Stimulated activated CD4-positive, alpha-beta T cell treated with anti-CD3 and anti-CD28 coated beads, Interleukin-4, amount 100 ng/mL, for 1 hour (primary cell): ENCODE measurements around the gene CC2D1A.

Source experiments
- DNase-seq: peaks from one replicate; pipeline ENCODE4 v3.0.0-alpha.2; 2020

The CC2D1A gene

DNA sequence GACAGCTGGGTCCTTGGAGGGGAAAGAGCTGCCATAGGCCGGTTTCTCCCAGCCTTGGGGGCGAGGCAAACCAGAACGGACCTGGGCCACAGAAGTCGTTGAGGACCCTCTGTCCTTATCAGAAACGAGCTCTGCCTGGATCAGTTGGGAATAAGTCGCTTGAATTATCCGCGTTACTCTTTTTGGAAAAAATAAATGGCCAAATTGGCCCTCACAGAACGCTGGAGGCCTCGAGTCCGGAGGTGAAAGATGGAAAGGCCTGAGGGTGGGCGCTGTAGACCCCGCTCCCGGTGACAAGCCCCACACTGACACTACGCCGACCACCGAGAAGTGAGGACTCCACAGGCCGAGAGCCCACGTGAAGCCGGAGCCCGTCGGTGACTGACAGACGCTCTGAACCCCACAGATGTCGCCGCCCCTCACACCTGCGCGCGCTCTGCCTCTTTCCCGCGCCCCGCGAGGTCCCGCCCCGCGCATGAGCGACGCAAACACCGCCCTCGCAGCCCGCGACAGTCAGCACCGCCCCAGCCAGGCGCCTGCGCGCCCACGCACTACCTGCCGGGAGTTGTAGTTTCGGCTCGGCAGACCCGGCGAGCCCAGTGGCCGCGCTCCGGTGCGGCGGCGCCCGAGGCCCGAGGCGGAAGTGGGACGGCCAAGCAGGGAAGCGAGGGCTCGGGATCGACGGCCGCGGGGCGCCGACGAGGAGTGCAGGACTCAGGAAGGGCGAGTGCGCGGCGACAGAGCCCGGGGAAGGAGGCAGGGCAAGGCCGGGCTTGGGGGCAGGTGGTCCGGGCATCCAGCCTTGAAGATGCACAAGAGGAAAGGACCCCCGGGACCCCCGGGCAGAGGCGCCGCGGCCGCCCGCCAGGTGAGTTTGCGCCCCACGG lies at the start of gene CC2D1A, which contains the start of gene BRME1:
TSS of gene CC2D1A (plus strand) at position 568 of the 887 bp plus-strand sequence. CDS start at position 809, 241 bp downstream.
TSS of gene BRME1 (minus strand) at position 484 of the 887 bp plus-strand sequence. CDS start 1,225 bp downstream, outside the sequence.
- DNase-seq, result peak; percentile 97

DNA sequence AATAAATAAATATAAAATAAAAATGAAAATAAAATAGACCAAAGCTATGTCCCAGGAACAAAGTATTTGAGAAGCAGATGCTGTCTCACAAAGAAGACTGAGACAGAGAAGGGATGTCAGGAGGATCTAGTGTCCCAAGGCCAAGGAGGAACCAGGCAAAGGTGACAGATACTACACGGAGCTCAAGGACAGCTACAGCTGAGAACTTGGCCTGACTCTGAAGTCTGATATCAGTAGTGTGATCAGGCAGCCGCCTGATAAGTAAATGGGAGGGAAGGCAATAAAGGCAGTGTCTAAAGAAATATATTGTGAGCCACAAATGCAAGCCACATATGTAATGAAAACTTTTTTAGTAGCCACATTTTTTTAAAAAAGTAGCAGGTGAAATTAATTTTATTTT lies 49.5 kb upstream of the CC2D1A start:
- no peak for DNase-seq

DNA sequence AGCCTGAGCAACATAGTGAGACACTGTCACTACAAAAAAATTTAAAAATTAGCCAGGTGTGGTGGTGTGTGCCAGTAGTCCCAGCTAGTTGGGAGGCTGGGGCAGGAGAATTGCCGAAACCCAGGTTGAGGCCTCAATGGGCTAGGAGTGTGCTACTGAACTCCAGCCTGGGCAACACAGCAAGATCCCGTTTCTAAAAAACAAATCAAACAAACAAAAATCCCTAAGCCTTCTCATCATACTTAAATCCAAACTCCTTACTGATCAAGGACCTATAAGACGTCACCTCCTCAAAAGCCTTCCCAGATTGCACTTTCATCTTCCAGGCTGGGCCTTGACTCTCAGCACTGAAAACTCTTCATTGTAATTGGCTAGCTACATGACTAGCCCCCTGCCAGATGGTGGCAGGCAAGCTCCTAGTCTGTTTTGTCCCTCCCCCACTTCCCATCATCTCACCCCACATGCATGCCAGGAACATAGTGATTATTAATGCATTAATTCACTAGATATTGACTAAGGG lies 46.6 kb upstream of the CC2D1A start:
- no peak for DNase-seq

- no peak for DNase-seq
These were observed 45.2 kb upstream of the CC2D1A start for GRCh38 chr19:13860679-13861391.

GRCh38 chr19:13861392-13861713 lies 44.6 kb upstream of the CC2D1A start:
- no peak for DNase-seq

GRCh38 chr19:13861714-13862531 lies 44.1 kb upstream of the CC2D1A start:
- peak; percentile 87 for DNase-seq

- no peak for DNase-seq
These were observed 41.8 kb upstream of the CC2D1A start for GRCh38 chr19:13864046-13864666.

DNA sequence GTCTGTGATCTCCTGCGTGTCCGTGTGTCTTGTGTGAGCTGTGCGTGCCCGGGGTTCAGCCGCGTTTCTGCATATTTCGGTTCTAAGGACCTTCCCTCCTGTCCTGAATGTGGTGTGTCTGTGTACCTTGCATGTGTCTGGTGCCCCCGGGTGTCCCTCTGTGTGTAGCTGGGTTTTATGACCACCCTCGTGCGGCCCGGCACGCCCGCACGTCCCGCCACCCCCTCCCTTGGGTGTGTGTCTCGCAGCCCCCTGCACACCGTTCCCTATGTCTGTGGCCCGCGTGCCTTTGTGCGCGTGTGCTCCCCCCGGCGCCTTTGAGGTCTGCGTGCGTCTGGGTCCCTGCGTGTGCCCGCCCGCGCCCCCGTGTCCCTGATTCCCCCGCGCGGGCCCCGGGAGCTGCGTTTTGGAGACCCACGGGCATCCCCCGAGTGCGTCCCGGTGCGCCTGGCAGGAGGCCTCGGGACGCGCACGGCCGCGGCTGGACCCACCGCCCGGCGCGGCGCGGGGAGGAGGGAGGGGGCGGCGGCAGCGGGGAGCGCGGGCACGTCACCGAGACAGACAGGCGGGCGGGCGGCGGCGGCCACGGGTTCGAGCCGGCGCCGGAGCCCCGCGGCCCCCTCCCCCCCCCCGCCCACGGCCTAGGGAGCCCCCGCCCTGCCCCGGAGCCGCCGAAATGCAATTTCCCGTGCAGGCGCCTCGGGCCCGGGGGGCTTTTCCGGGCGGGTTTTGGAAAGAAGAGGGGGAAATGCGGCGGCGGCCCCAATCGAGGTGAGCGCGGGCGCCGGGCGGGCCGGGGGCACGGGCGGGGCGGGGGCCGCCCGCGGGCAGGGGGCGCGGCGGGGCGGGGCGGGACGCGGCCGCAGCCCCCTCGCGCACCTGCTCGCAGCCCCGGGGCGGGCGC lies 41.1 kb upstream of the CC2D1A start:
- DNase-seq, result no peak

GRCh38 chr19:13865571-13866462 lies 40.2 kb upstream of the CC2D1A start:
- no peak for DNase-seq

DNA sequence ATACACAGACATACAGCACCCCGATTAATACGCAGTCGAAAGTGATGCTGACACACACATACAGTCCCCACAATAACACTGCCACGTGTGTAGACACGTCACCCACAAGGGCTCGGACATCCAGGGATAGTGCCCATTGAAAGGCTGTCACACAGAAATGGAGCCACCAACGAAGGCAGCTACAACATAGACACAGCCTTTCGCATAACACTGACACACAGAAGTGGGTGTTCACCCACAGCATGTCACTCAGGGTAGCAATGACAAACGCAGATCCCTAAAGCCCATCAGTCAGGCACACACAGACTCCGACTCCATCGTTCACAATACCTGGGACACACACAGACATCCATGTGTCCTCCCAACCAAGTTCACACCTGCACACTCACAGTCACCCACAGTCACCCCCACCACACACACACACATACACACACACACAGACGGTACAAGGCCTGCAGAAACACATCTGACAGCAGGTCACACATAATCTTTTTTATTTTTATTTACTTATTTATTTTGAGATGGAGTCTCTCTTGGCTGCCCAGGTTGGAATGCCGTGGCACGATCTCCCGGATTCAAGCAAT lies 39.4 kb upstream of the CC2D1A start:
- no peak for DNase-seq

DNA sequence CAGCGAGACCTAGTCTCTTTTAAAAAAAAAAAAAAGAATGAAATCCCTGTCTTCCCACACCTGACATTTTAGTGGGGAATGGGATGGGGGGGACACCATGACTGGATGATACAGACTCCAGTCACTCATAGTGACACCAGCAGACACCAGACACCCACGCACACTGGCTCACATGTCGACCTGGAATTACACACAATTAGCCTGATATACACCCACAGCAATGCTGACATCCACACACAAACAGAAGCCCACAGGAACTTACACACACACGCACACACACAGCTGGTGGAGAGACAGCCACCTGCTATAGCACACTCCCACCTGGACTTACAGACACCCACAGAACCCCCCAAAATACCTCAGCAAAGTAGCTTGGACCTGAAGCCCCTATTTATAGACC lies 37.3 kb upstream of the CC2D1A start:
- DNase-seq, result no peak

DNA sequence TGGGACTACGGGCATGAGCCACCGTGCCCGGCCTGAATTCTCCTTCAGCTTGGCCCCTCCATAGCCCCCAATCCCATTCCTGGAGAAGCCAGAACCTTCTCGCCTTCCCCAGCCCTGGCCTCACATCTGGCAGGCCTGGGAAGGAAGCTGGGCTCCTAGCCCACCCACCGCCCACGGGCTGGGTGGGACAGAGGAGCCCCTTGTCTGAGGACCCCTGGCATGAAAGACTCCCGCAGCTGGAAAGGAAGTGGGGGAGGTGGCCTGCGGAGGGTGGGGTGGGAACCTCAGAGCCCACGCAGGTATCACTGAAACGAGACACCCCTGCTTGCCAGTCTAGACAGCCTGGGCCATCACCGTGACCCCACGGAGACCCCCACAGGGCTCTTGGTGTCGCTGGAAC lies 36.7 kb upstream of the CC2D1A start:
- no peak for DNase-seq

DNA sequence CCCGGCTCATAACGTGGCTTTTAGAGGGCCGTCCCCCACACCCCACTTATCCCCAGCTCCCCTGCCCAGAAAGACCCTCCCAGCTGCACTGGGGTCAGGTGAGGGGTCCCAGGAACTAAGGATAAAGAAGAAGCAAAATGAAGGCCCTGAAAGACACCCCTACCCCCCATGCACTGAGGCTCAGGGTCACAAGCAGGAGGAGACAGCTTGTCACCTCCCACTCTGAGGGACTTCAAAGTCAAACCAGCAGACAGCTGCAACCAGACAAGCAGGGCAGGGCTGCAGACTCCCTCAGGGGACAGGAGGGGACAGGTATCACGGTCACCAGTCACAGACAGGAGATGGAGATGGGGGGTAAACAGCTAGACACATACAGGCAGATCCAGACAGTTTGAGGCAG lies 35.1 kb upstream of the CC2D1A start:
- no peak for DNase-seq

GRCh38 chr19:13872339-13872694 lies 33.7 kb upstream of the CC2D1A start:
- no peak for DNase-seq

DNA sequence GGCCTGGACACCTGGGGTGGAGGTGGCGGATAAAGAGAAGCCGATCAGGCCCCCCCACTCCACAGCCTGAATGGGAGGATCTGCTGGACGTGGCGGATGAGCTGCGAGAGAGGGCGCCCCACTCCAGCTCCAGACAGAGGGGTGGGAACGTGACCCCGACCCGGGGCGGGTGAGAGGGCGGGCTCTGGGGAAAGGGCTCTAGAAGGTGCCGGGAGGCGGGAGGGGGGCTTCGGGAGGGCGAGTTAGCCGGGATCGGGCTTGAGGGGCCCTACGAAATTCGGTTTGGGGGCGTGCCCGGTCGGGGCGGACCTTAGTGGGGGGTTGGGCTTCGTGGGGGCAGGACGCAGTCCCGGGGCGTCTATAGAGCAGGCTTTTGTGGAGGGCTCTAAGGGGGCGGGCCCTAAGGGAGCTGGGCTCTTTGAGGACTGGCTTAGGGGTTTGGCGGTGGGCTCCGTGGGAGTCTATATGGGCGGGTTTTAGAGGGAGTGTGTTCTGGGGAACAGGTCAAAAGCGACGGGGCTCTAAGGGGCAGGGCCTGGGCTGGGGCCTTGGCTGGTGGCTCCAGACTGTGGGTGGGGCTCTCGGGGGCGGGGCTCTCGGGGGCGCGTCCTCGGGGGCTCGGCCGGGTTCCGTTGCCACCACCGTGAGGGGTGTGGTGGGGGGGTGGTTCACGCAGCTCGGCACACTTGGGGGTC lies 33.2 kb upstream of the CC2D1A start:
- DNase-seq, result no peak

GRCh38 chr19:13873834-13874515 lies 32.0 kb upstream of the CC2D1A start:
- DNase-seq, result no peak

- no peak for DNase-seq
These were observed 30.2 kb upstream of the CC2D1A start for GRCh38 chr19:13875824-13876223.

GRCh38 chr19:13876834-13877233 lies 29.2 kb upstream of the CC2D1A start, which contains the start of gene NANOS3:
TSS of gene NANOS3 (plus strand) at chr19:13877134. CDS start at chr19:13877249, 115 bp downstream.
- no peak for DNase-seq

DNA sequence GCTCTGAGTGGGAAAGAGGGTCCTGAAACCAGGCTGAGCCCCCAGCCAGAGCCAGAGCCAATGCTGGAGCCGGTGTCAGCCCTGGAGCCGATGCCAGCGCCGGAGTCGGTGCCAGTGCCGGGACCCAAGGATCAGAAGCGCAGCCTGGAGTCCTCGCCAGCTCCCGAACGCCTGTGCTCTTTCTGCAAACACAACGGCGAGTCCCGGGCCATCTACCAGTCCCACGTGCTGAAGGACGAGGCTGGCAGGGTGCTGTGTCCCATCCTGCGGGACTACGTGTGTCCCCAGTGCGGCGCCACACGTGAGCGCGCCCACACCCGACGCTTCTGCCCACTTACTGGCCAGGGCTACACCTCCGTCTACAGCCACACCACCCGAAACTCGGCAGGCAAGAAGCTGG lies 28.7 kb upstream of the CC2D1A start:
- DNase-seq, result no peak
